Omental fat pad (tissue), 4 donors: Measurements from ENCODE around the gene FAT1. TPM values are rescaled to one million over a fixed set of nuclear protein-coding genes. Genes with fewer than 3 reads are reported as not detected.
A peak's percentile ranks its signal among the peaks of the same experiment; 100 is the strongest.

Experiments used
- ATAC-seq: fragments of 150-250 bp; one replicate; pipeline ENCODE4 v1.9.1; 2016; ENCODE audit warnings: mild to moderate bottlenecking, moderate library complexity; ENCODE audit not compliant: low FRiP score
- DNase-seq: peaks from one replicate; pipeline ENCODE4 v3.0.0-alpha.2; 2019; ENCODE audit warnings: low spot score
- CTCF ChIP-seq, 3 donors: fragments of 450-650 bp; IDR thresholded peaks; one replicate each; pipeline ENCODE4 v1.5.1; 2016 to 2017; ENCODE audit warnings: antibody characterized with exemption in 3 of 3, mild to moderate bottlenecking in 3 of 3, moderate library complexity in 2 of 3
- total RNA-seq, 4 donors: library from RNA; depleted of rRNA; stranded (reverse); fragments of >200 nt; gene quantifications; one replicate each; pipeline ENCODE4 v1.1.0, GENCODE V29; 2016

The FAT1 gene
- total RNA-seq, 4 donors from 2014 or later = 35.3 to 90.8 (median 69.9) TPM

- DNase-seq = no peak
- ATAC-seq = no peak
- no peak for TF ChIP-seq CTCF (IDR thresholded peaks at IDR 0.05)
Observed at GRCh38 chr4:186689476-186689875, 34.2 kb downstream of the FAT1 start.

- TF ChIP-seq CTCF (IDR thresholded peaks at IDR 0.05) = no peak
- no peak for DNase-seq
- no peak for ATAC-seq
Observed at GRCh38 chr4:186688150-186688943, 35.3 kb downstream of the FAT1 start.

- TF ChIP-seq CTCF (IDR thresholded peaks at IDR 0.05) = no peak
- DNase-seq (no peak), ATAC-seq (no peak)
Observed at GRCh38 chr4:186687265-186687664, 36.4 kb downstream of the FAT1 start.

- ATAC-seq = peak; percentile 94
- TF ChIP-seq CTCF (IDR thresholded peaks at IDR 0.05) = no peak
- DNase-seq = no peak
Observed at GRCh38 chr4:186685767-186686183, 37.9 kb downstream of the FAT1 start.

- DNase-seq (no peak), ATAC-seq (no peak)
- no peak for TF ChIP-seq CTCF (IDR thresholded peaks at IDR 0.05)
Observed at GRCh38 chr4:186684889-186685309, 38.8 kb downstream of the FAT1 start.

- no peak for ATAC-seq
- TF ChIP-seq CTCF (IDR thresholded peaks at IDR 0.05) = no peak
- no peak for DNase-seq
Observed at GRCh38 chr4:186684220-186684619, 39.4 kb downstream of the FAT1 start.

- TF ChIP-seq CTCF (IDR thresholded peaks at IDR 0.05) = no peak
- DNase-seq = no peak
Observed at GRCh38 chr4:186680641-186681040, 43.0 kb downstream of the FAT1 start.

More at GRCh38 chr4:186680641-186681040, 43.0 kb downstream of the FAT1 start:
- no peak for ATAC-seq
